Activated CD4-positive, alpha-beta T cell treated with anti-CD3 and anti-CD28 coated beads, Interleukin-2, Interleukin-4, amounts not matched to agents 100 ng/mL and 50 ng/mL, durations not matched to agents 16 hours and 8 hours (primary cell): ENCODE measurements around the gene TMEM252.

Experiments
- DNase-seq: peaks from one replicate; pipeline ENCODE4 v3.0.0-alpha.2; 2020; ENCODE audit warnings: low spot score

TMEM252 gene

GRCh38 chr9:68541568-68541967 is 885 bp upstream of the TMEM252 start:
- no peak for DNase-seq

GRCh38 chr9:68538200-68538599 is 2.5 kb downstream of the TMEM252 start:
- no peak for DNase-seq

GRCh38 chr9:68537616-68537880 is 3.1 kb downstream of the TMEM252 start:
- DNase-seq = no peak

- no peak for DNase-seq
Measured at GRCh38 chr9:68536876-68537615, 3.6 kb downstream of the TMEM252 start.

GRCh38 chr9:68533678-68534077 is 7.0 kb downstream of the TMEM252 start:
- DNase-seq = no peak

GRCh38 chr9:68532131-68532530 is 8.6 kb downstream of the TMEM252 start:
- DNase-seq = no peak

- no peak for DNase-seq
Measured at GRCh38 chr9:68530618-68531017, 10.1 kb downstream of the TMEM252 start.

GRCh38 chr9:68523367-68523936 is 17.2 kb downstream of the TMEM252 start:
- DNase-seq = no peak

- no peak for DNase-seq
Measured at GRCh38 chr9:68522954-68523353, 17.7 kb downstream of the TMEM252 start.

- no peak for DNase-seq
Measured at GRCh38 chr9:68522131-68522530, 18.6 kb downstream of the TMEM252 start.

GRCh38 chr9:68515326-68516017 is 25.2 kb downstream of the TMEM252 start:
- DNase-seq = no peak

GRCh38 chr9:68513981-68514380 is 26.7 kb downstream of the TMEM252 start:
- no peak for DNase-seq

- no peak for DNase-seq
Measured at GRCh38 chr9:68513385-68513784, 27.3 kb downstream of the TMEM252 start.

GRCh38 chr9:68509689-68510088 is 31.0 kb downstream of the TMEM252 start:
- DNase-seq = no peak

GRCh38 chr9:68508547-68508946 is 32.1 kb downstream of the TMEM252 start:
- DNase-seq = no peak

- no peak for DNase-seq
Measured at GRCh38 chr9:68507806-68508145, 32.9 kb downstream of the TMEM252 start.

GRCh38 chr9:68507130-68507805 is 33.4 kb downstream of the TMEM252 start:
- peak; percentile 3 for DNase-seq

- DNase-seq = no peak
Measured at GRCh38 chr9:68506551-68506950, 34.1 kb downstream of the TMEM252 start.

- no peak for DNase-seq
Measured at GRCh38 chr9:68505681-68506409, 34.8 kb downstream of the TMEM252 start.

- DNase-seq = no peak
Measured at GRCh38 chr9:68502279-68502678, 38.4 kb downstream of the TMEM252 start.

GRCh38 chr9:68500457-68501381 is 40.0 kb downstream of the TMEM252 start:
- DNase-seq = no peak
